Upper lobe of left lung (tissue), 6 donors: Measurements from ENCODE around the gene SIRPB1. TPM values are rescaled to one million over a fixed set of nuclear protein-coding genes. Genes with fewer than 3 reads are reported as not detected.
A peak's percentile ranks its signal among the peaks of the same experiment; 100 is the strongest.
"Not testable (repeated sequence)": the region's sequence is repeated elsewhere in the genome, so short reads cannot be mapped to it uniquely, and the experiment has no call there.

Source experiments
- ATAC-seq, 2 donors: fragments of 200-7000 bp; cut with Tn5 transposase; one replicate each; pipeline ENCODE4 v1.9.1; 2022; ENCODE audit warnings: mild to moderate bottlenecking in 2 of 2, moderate library complexity in 2 of 2; ENCODE audit not compliant: low FRiP score in 2 of 2
- DNase-seq, 2 donors: peaks; one replicate each; pipeline ENCODE4 v3.0.0-alpha.2; 2019 to 2020
- H3K27ac ChIP-seq, 4 donors: fragments of 200-600 bp; sonication (generic); one replicate each; pipeline ENCODE4 v1.5.1; 2016 to 2019
- H3K27me3 ChIP-seq, 4 donors: fragments of 200-600 bp; sonication (generic); one replicate each; pipeline ENCODE4 v1.5.1; 2017 to 2019
- H3K36me3 ChIP-seq, 4 donors: fragments of 200-600 bp; sonication (generic); one replicate each; pipeline ENCODE4 v1.5.1; 2016 to 2019
- H3K4me1 ChIP-seq, 4 donors: fragments of 200-600 bp; sonication (generic); one replicate each; pipeline ENCODE4 v1.5.1; 2018 to 2019
- H3K4me3 ChIP-seq, 4 donors: fragments of 200-600 bp; sonication (generic); one replicate each; pipeline ENCODE4 v1.5.1; 2017 to 2019; ENCODE audit warnings: mild to moderate bottlenecking in 2 of 4, moderate library complexity in 1 of 4
- H3K9me3 ChIP-seq, 4 donors: fragments of 200-600 bp; sonication (generic); one replicate each; pipeline ENCODE4 v1.5.1; 2018 to 2019
- EP300 ChIP-seq, 4 donors: sonication (generic); formaldehyde crosslinking; IDR thresholded peaks; one replicate each; pipeline ENCODE4 v1.5.1; 2017; ENCODE audit warnings: antibody characterized with exemption in 4 of 4, control low read depth in 2 of 4
- WGBS, 2 donors: methylation state at CpG; one replicate each; pipeline ENCODE4 v1.1.5; 2017 to 2018; 5-methylcytosine and 5-hydroxymethylcytosine counted together
- small RNA-seq, 4 donors: library from RNA; depleted of rRNA; stranded (forward); fragments of <200 nt; gene quantifications; one replicate each; pipeline ENCODE3, GENCODE V24; 2016
- total RNA-seq, 6 donors: library from RNA; depleted of rRNA in 4 of 6; stranded (reverse); fragments of >200 nt in 4 of 6; gene quantifications; one replicate each; pipeline versions ENCODE4 v1.1.0 to v1.2.1, GENCODE V29; 2016 to 2021
- donor health status: DM: no; HTN: no; CAD: no; lungs with moderate emphysema.
- donor health status: DM: no; HTN: yes; CAD: no; lungs with severe emphysema.

SIRPB1 gene
- total RNA-seq, 6 donors from 2014 or later = 15.7 to 52.0 (median 25.3) TPM

DNA sequence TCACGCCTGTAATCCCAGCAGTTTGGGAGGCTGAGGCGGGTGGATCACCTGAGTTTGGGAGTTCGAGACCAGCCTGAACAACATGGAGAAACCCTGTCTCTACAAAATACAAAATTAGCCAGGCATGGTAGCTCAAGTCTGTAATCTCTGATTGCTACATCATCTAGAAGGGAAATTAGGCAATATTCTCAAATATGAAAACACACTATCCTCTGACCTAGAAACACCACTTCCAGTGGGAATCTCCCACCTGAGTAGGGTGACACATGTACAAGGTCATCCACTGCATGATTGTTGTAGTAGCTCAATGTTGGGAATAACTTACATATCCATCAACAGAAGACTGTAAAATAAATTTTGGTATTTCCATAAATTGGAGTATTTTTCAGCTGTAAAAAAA lies 43.2 kb downstream of the SIRPB1 start:
- H3K9me3 ChIP-seq = no peaks in the 10 kb centered on the region
- no peaks in the 10 kb centered on the region for H3K27me3 ChIP-seq
- H3K4me3 ChIP-seq = no peak overlapping the region
- DNase-seq = no peak
- peak overlapping the region in 1 of 4 donors; percentile 9 for H3K27ac ChIP-seq
- H3K36me3 ChIP-seq = no peaks in the 10 kb centered on the region
- WGBS, 2 donors = 86 to 89% methylated on average over 3 of the region's 3 CpGs
- no peak for ATAC-seq
- no peak for TF ChIP-seq EP300 (IDR thresholded peaks at IDR 0.05)
- no peaks in the 10 kb centered on the region for H3K4me1 ChIP-seq

DNA sequence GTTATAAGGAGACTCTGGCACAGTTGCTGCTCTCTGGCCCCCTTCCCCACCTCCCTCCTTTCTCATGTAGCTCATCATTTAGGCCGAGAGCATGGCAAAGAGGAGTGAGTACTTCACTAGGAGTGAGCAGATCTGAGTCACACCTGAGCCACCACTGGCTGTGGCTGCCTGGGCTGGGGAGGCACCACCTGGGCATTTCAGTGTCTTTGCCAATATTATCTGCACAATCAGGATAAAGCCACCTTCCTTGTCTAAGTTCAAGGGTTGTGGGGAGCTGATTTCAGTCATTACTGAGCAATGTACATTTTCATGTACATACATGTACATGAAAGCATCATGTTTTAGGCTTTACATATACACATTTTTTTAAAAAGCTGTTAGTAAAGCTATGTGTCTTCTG lies 43.8 kb downstream of the SIRPB1 start:
- peak overlapping the region in 1 of 4 donors; percentile 9 for H3K27ac ChIP-seq
- WGBS, 2 donors = no CpG with 5 or more reads among the region's 1 CpG
- H3K9me3 ChIP-seq, H3K36me3 ChIP-seq, H3K4me1 ChIP-seq, H3K27me3 ChIP-seq, H3K4me3 ChIP-seq, DNase-seq, ATAC-seq: not testable (repeated sequence)

DNA sequence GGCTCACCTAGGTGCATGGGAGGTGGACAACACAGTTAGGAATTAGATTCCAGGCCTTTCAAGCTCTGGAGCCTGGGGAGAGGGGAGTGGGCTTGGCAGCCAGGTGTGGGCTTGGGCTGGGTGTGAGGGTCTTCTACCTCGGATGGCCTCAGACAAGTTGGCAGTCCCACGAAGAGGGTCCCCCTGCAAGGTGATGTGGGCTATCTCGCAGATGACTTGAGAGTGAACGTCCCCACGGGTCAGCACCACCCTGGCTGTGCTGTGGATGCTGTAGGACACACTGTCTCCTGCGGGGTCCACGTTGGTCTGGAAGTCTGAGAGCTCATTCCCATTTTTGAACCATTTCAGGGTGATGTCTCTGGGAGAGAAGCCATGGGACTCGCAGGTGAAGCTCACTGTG lies 48.2 kb downstream of the SIRPB1 start:
- H3K27ac ChIP-seq, H3K4me1 ChIP-seq, H3K4me3 ChIP-seq, H3K9me3 ChIP-seq, H3K36me3 ChIP-seq, H3K27me3 ChIP-seq, DNase-seq: not testable (repeated sequence)
- peak in 1 of 2 donors; percentile 24 for ATAC-seq
- 93 to 100% methylated on average over 1 to 8 of the region's 8 CpGs for WGBS, 2 donors

Small RNAs within 50 kb of the gene (small RNA-seq; reads per million reads assigned to genes)
- gene RN7SL561P = 0 reads per million in 4 donors

Other genes starting within 250 kb of the SIRPB1 start
- gene FKBP1A, start 227.0 kb downstream of the SIRPB1 start, total RNA-seq = 100 to 1,000 TPM in 5 of 6 donors, 10 to 100 TPM in 1; 75.4 to 328 (median 160) TPM
- gene NSFL1C, start 153.2 kb downstream of the SIRPB1 start, total RNA-seq = 10 to 100 TPM; 48.0 to 87.7 (median 71.4) TPM
- gene SIRPB2, start 128.6 kb downstream of the SIRPB1 start, total RNA-seq = 10 to 100 TPM; 12.1 to 59.7 (median 23.8) TPM
- gene SIRPD, start 62.3 kb downstream of the SIRPB1 start, total RNA-seq = 1 to 10 TPM in 2 of 6 donors, under 1 TPM in 2, not detected in 2; 0.69 to 2.2 (median 1.5) TPM
- gene SIRPG, start 37.8 kb upstream of the SIRPB1 start, total RNA-seq = 1 to 10 TPM in 1 of 6 donors, under 1 TPM in 2, not detected in 3; 0.71 to 2.4 (median 0.97) TPM